Measurements from ENCODE around the gene VPS35L. TPM values are rescaled to one million over a fixed set of nuclear protein-coding genes. Genes with fewer than 3 reads are reported as not detected.
"Not testable (repeated sequence)": the region's sequence is repeated elsewhere in the genome, so short reads cannot be mapped to it uniquely, and the experiment has no call there.

Gene VPS35L
- total RNA-seq, 1 donor from 2014 or later: 60.0 TPM

GRCh38 chr16:19664166-19664565 lies 108.7 kb downstream of the VPS35L start:
- DNase-seq (ENCODE audit: low spot score): no peak
- TF ChIP-seq CTCF (IDR thresholded peaks at IDR 0.05; ENCODE audit: unreplicated experiment): no peak
- peaks cover 5% of the 10 kb centered on the region for H3K4me1 Mint-ChIP-seq (ENCODE audit: unreplicated experiment)
- peaks cover 20% of the 10 kb centered on the region for H3K36me3 Mint-ChIP-seq (ENCODE audit: low read depth, unreplicated experiment)
- no peaks in the 10 kb centered on the region for H3K9me3 Mint-ChIP-seq (ENCODE audit: unreplicated experiment)
- H3K27me3 Mint-ChIP-seq (ENCODE audit: unreplicated experiment): no peaks in the 10 kb centered on the region
- H3K27ac Mint-ChIP-seq (ENCODE audit: unreplicated experiment): no peak overlapping the region
- no peak overlapping the region for H3K4me3 Mint-ChIP-seq (ENCODE audit: unreplicated experiment)

- not testable (repeated sequence) for H3K27me3 Mint-ChIP-seq (ENCODE audit: unreplicated experiment); H3K4me1 Mint-ChIP-seq (ENCODE audit: unreplicated experiment); H3K27ac Mint-ChIP-seq (ENCODE audit: unreplicated experiment); DNase-seq (ENCODE audit: low spot score); H3K4me3 Mint-ChIP-seq (ENCODE audit: unreplicated experiment); H3K9me3 Mint-ChIP-seq (ENCODE audit: unreplicated experiment)
- H3K36me3 Mint-ChIP-seq (ENCODE audit: low read depth, unreplicated experiment): peaks cover 23% of the 10 kb centered on the region
Observed at GRCh38 chr16:19665313-19665712, 109.8 kb downstream of the VPS35L start.

- no peak for DNase-seq (ENCODE audit: low spot score)
- Mint-ChIP-seq H3K9me3 (ENCODE audit: unreplicated experiment) (no peaks in the 10 kb centered on the region), H3K27ac (ENCODE audit: unreplicated experiment) (no peak overlapping the region), H3K4me1 (ENCODE audit: unreplicated experiment) (peaks cover 5% of the 10 kb centered on the region), H3K4me3 (ENCODE audit: unreplicated experiment) (no peak overlapping the region), H3K27me3 (ENCODE audit: unreplicated experiment) (no peaks in the 10 kb centered on the region), H3K36me3 (ENCODE audit: low read depth, unreplicated experiment) (peaks cover 26% of the 10 kb centered on the region)
- no peak for TF ChIP-seq CTCF (IDR thresholded peaks at IDR 0.05; ENCODE audit: unreplicated experiment)
Observed at GRCh38 chr16:19666477-19666876, 111.0 kb downstream of the VPS35L start.

- no peak for TF ChIP-seq CTCF (IDR thresholded peaks at IDR 0.05; ENCODE audit: unreplicated experiment)
- Mint-ChIP-seq H3K4me3 (ENCODE audit: unreplicated experiment) (no peak overlapping the region), H3K9me3 (ENCODE audit: unreplicated experiment) (no peaks in the 10 kb centered on the region), H3K4me1 (ENCODE audit: unreplicated experiment) (peaks cover 5% of the 10 kb centered on the region), H3K36me3 (ENCODE audit: low read depth, unreplicated experiment) (peaks cover 19% of the 10 kb centered on the region), H3K27me3 (ENCODE audit: unreplicated experiment) (no peaks in the 10 kb centered on the region), H3K27ac (ENCODE audit: unreplicated experiment) (no peak overlapping the region)
- DNase-seq (ENCODE audit: low spot score): no peak
Observed at GRCh38 chr16:19672378-19672777, 116.9 kb downstream of the VPS35L start.

GRCh38 chr16:19674485-19674884 lies 119.0 kb downstream of the VPS35L start:
- H3K4me1 Mint-ChIP-seq (ENCODE audit: unreplicated experiment): no peaks in the 10 kb centered on the region
- no peak overlapping the region for H3K4me3 Mint-ChIP-seq (ENCODE audit: unreplicated experiment)
- no peaks in the 10 kb centered on the region for H3K27me3 Mint-ChIP-seq (ENCODE audit: unreplicated experiment)
- no peaks in the 10 kb centered on the region for H3K9me3 Mint-ChIP-seq (ENCODE audit: unreplicated experiment)
- H3K27ac Mint-ChIP-seq (ENCODE audit: unreplicated experiment): no peak overlapping the region
- DNase-seq (ENCODE audit: low spot score): no peak
- H3K36me3 Mint-ChIP-seq (ENCODE audit: low read depth, unreplicated experiment): peaks cover 19% of the 10 kb centered on the region
- TF ChIP-seq CTCF (IDR thresholded peaks at IDR 0.05; ENCODE audit: unreplicated experiment): no peak

GRCh38 chr16:19677402-19677801 lies 121.9 kb downstream of the VPS35L start:
- H3K4me1 Mint-ChIP-seq (ENCODE audit: unreplicated experiment): no peaks in the 10 kb centered on the region
- H3K36me3 Mint-ChIP-seq (ENCODE audit: low read depth, unreplicated experiment): peaks cover 13% of the 10 kb centered on the region
- no peak overlapping the region for H3K27ac Mint-ChIP-seq (ENCODE audit: unreplicated experiment)
- TF ChIP-seq CTCF (IDR thresholded peaks at IDR 0.05; ENCODE audit: unreplicated experiment): no peak
- H3K27me3 Mint-ChIP-seq (ENCODE audit: unreplicated experiment): no peaks in the 10 kb centered on the region
- no peaks in the 10 kb centered on the region for H3K9me3 Mint-ChIP-seq (ENCODE audit: unreplicated experiment)
- no peak overlapping the region for H3K4me3 Mint-ChIP-seq (ENCODE audit: unreplicated experiment)
- no peak for DNase-seq (ENCODE audit: low spot score)

Measured in endothelial cell (in vitro differentiated cells).